ENCODE data around the gene TCHP.

TCHP gene

DNA sequence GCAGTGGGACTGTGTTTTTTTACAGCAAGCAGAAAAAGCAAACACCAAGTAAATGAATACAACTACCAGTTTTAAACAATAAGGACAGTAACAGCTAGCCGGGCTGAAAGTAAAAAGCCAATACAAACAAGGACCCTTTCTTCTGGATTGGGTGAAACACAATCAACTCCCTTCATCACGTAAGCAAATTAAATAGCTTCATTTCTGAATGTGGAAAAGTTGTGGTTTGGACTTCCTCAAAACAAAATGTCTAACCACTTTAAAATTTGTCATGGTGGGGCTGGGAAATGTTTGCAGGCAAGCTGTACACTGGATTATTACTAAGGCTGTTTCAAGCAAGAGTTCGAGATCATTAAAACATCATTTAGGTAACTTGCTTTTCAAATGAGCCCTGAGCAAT lies 47.4 kb downstream of the TCHP start:
- ATAC-seq, result no peak
- TF ChIP-seq ZNF565 (CRISPR knock-in tag; conservative IDR thresholded peaks at IDR 0.05; ENCODE audit: low read depth) (no peak), ZFP3 (CRISPR knock-in tag; IDR thresholded peaks at IDR 0.05) (no peak), ZFP30 (CRISPR knock-in tag; IDR thresholded peaks at IDR 0.05) (no peak), TCF4 (CRISPR knock-in tag; IDR thresholded peaks at IDR 0.05; ENCODE audit: borderline replicate concordance) (no peak), SNAI2 (CRISPR knock-in tag; IDR thresholded peaks at IDR 0.05) (no peak), BACH2 (CRISPR knock-in tag; IDR thresholded peaks at IDR 0.05; ENCODE audit: borderline replicate concordance) (no peak), ZNF8 (CRISPR knock-in tag; IDR thresholded peaks at IDR 0.05) (no peak), CSDC2 (CRISPR knock-in tag; IDR thresholded peaks at IDR 0.05) (no peak), TOX (CRISPR knock-in tag; IDR thresholded peaks at IDR 0.05; ENCODE audit: borderline replicate concordance) (no peak), ISL1 (CRISPR knock-in tag; IDR thresholded peaks at IDR 0.05) (no peak), ZNF70 (CRISPR knock-in tag; IDR thresholded peaks at IDR 0.05) (no peak), ZC3H10 (CRISPR knock-in tag; IDR thresholded peaks at IDR 0.05) (no peak), ESRRG (CRISPR knock-in tag; IDR thresholded peaks at IDR 0.05) (no peak), OSR1 (CRISPR knock-in tag; IDR thresholded peaks at IDR 0.05) (no peak)
- TF ChIP-seq, protein P1, sequence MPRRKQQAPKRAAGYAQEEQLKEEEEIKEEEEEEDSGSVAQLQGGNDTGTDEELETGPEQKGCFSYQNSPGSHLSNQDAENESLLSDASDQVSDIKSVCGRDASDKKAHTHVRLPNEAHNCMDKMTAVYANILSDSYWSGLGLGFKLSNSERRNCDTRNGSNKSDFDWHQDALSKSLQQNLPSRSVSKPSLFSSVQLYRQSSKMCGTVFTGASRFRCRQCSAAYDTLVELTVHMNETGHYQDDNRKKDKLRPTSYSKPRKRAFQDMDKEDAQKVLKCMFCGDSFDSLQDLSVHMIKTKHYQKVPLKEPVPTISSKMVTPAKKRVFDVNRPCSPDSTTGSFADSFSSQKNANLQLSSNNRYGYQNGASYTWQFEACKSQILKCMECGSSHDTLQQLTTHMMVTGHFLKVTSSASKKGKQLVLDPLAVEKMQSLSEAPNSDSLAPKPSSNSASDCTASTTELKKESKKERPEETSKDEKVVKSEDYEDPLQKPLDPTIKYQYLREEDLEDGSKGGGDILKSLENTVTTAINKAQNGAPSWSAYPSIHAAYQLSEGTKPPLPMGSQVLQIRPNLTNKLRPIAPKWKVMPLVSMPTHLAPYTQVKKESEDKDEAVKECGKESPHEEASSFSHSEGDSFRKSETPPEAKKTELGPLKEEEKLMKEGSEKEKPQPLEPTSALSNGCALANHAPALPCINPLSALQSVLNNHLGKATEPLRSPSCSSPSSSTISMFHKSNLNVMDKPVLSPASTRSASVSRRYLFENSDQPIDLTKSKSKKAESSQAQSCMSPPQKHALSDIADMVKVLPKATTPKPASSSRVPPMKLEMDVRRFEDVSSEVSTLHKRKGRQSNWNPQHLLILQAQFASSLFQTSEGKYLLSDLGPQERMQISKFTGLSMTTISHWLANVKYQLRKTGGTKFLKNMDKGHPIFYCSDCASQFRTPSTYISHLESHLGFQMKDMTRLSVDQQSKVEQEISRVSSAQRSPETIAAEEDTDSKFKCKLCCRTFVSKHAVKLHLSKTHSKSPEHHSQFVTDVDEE (CRISPR knock-in tag; IDR thresholded peaks at IDR 0.05), result no peak
- TF ChIP-seq, protein P2, sequence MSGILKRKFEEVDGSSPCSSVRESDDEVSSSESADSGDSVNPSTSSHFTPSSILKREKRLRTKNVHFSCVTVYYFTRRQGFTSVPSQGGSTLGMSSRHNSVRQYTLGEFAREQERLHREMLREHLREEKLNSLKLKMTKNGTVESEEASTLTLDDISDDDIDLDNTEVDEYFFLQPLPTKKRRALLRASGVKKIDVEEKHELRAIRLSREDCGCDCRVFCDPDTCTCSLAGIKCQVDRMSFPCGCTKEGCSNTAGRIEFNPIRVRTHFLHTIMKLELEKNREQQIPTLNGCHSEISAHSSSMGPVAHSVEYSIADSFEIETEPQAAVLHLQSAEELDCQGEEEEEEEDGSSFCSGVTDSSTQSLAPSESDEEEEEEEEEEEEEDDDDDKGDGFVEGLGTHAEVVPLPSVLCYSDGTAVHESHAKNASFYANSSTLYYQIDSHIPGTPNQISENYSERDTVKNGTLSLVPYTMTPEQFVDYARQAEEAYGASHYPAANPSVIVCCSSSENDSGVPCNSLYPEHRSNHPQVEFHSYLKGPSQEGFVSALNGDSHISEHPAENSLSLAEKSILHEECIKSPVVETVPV (CRISPR knock-in tag; IDR thresholded peaks at IDR 0.05), result no peak
- TF ChIP-seq, protein P3, sequence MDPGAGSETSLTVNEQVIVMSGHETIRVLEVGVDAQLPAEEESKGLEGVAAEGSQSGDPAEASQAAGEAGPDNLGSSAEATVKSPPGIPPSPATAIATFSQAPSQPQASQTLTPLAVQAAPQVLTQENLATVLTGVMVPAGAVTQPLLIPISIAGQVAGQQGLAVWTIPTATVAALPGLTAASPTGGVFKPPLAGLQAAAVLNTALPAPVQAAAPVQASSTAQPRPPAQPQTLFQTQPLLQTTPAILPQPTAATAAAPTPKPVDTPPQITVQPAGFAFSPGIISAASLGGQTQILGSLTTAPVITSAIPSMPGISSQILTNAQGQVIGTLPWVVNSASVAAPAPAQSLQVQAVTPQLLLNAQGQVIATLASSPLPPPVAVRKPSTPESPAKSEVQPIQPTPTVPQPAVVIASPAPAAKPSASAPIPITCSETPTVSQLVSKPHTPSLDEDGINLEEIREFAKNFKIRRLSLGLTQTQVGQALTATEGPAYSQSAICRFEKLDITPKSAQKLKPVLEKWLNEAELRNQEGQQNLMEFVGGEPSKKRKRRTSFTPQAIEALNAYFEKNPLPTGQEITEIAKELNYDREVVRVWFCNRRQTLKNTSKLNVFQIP (CRISPR knock-in tag; IDR thresholded peaks at IDR 0.05; ENCODE audit: borderline replicate concordance, low read depth), result no peak

DNA sequence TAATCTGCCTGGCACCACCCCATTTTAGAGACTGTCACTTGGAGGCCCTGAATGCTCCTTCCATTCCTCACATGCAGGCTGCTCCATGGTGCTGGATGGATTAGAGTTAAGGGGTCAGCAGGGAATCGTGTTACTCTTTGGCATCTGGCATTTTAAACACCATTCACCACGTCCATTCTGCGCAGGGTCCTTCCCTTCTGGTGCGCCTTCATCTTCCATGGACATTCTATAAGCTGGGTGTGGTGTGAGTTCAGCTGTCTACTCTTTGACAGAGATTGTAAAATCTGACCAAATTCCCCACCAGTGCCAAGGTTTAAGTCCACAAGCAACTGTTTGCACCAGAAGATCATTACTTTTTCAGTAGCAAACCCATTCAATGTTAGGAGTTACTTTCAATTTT lies 48.3 kb downstream of the TCHP start:
- no peak for ATAC-seq
- no peak for TF ChIP-seq TCF4 (CRISPR knock-in tag; IDR thresholded peaks at IDR 0.05; ENCODE audit: borderline replicate concordance)
- TF ChIP-seq CSDC2 (CRISPR knock-in tag; IDR thresholded peaks at IDR 0.05), result no peak
- TF ChIP-seq ZNF8 (CRISPR knock-in tag; IDR thresholded peaks at IDR 0.05), result no peak
- TF ChIP-seq, protein P4, sequence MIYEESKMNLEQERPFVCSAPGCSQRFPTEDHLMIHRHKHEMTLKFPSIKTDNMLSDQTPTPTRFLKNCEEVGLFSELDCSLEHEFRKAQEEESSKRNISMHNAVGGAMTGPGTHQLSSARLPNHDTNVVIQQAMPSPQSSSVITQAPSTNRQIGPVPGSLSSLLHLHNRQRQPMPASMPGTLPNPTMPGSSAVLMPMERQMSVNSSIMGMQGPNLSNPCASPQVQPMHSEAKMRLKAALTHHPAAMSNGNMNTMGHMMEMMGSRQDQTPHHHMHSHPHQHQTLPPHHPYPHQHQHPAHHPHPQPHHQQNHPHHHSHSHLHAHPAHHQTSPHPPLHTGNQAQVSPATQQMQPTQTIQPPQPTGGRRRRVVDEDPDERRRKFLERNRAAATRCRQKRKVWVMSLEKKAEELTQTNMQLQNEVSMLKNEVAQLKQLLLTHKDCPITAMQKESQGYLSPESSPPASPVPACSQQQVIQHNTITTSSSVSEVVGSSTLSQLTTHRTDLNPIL (CRISPR knock-in tag; IDR thresholded peaks at IDR 0.05; ENCODE audit: low read depth), result no peak
- no peak for TF ChIP-seq ESRRG (CRISPR knock-in tag; IDR thresholded peaks at IDR 0.05)

DNA sequence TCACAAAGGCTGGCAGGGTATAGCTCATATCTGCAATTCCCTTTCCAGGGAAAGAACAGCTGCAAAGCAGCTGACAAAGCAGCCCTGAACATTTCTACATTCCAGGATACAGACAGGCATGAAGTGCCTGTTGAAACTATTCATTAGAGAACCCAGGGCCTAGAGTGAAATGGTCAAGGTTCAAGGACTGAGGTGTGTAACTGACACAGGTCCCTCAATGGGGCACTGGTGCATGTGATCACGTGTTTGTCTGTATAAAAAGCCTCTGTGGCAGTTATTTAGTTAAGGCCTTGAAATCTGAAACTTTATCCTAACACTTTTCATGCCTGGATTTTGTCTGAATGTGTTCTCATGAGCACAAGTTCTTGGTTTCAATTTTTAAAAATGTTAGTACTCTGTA lies 49.0 kb downstream of the TCHP start:
- ATAC-seq, result peak; percentile 60
- no peak for TF ChIP-seq ZNF8 (CRISPR knock-in tag; IDR thresholded peaks at IDR 0.05)
- TF ChIP-seq, protein P4 (CRISPR knock-in tag; IDR thresholded peaks at IDR 0.05; ENCODE audit: low read depth), result no peak
- TF ChIP-seq OSR1 (CRISPR knock-in tag; IDR thresholded peaks at IDR 0.05), result no peak

DNA sequence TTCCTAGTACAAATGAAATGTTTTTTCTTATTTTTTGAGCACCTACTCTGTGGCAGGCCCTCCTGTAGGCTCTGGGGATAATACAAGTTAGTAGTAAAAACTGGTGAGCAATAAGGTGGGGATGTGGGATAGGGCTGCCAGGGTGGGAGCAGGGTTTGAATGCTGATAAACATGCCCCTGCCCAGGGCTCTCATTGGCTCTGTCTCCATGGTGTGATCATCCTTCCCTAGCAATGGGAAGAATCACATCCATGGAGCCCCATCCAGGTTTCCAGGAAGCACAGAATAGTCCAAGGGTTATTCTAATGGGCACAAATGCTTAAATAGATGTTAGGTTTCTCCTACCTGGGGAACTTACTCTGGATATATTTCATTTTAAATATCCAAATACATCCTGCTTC lies 50.6 kb downstream of the TCHP start:
- no peak; the same call in 2 of the 3 replicates for ATAC-seq
- TF ChIP-seq ISL1 (CRISPR knock-in tag; IDR thresholded peaks at IDR 0.05) (no peak), GLIS3 (CRISPR knock-in tag; IDR thresholded peaks at IDR 0.05) (no peak), ESRRG (CRISPR knock-in tag; IDR thresholded peaks at IDR 0.05) (no peak), TCF4 (CRISPR knock-in tag; IDR thresholded peaks at IDR 0.05; ENCODE audit: borderline replicate concordance) (no peak), ZC3H10 (CRISPR knock-in tag; IDR thresholded peaks at IDR 0.05) (no peak), ZFP3 (CRISPR knock-in tag; IDR thresholded peaks at IDR 0.05) (no peak), ZNF70 (CRISPR knock-in tag; IDR thresholded peaks at IDR 0.05) (no peak), TOX (CRISPR knock-in tag; IDR thresholded peaks at IDR 0.05; ENCODE audit: borderline replicate concordance) (no peak), ZNF8 (CRISPR knock-in tag; IDR thresholded peaks at IDR 0.05) (no peak)
- TF ChIP-seq, protein P4 (CRISPR knock-in tag; IDR thresholded peaks at IDR 0.05; ENCODE audit: low read depth), result no peak
- TF ChIP-seq, protein P1 (CRISPR knock-in tag; IDR thresholded peaks at IDR 0.05), result no peak
- TF ChIP-seq, protein P5, sequence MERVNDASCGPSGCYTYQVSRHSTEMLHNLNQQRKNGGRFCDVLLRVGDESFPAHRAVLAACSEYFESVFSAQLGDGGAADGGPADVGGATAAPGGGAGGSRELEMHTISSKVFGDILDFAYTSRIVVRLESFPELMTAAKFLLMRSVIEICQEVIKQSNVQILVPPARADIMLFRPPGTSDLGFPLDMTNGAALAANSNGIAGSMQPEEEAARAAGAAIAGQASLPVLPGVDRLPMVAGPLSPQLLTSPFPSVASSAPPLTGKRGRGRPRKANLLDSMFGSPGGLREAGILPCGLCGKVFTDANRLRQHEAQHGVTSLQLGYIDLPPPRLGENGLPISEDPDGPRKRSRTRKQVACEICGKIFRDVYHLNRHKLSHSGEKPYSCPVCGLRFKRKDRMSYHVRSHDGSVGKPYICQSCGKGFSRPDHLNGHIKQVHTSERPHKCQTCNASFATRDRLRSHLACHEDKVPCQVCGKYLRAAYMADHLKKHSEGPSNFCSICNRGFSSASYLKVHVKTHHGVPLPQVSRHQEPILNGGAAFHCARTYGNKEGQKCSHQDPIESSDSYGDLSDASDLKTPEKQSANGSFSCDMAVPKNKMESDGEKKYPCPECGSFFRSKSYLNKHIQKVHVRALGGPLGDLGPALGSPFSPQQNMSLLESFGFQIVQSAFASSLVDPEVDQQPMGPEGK (CRISPR knock-in tag; IDR thresholded peaks at IDR 0.05; ENCODE audit: borderline replicate concordance), result no peak

Measured in SK-N-SH treated with all-trans-retinoic acid at 6 μM for 48 hours (cell line).